Measurements from ENCODE around the gene PER1. TPM values are rescaled to one million over a fixed set of nuclear protein-coding genes. Genes with fewer than 3 reads are reported as not detected.

PER1 gene
- total and polyA plus RNA-seq, 2 of the 8 experiments (the other 6 are each of a cell fraction or from before 2014, with no cell fraction given), result 9.6 to 38.0 TPM

GRCh38 chr17:8117980-8118768 is 34.0 kb downstream of the PER1 start, which contains the start of gene ALOXE3 (continued):
- TF ChIP-seq CBX5 (IDR thresholded peaks at IDR 0.05; ENCODE audit: low read depth, low read length), result no peak
- TF ChIP-seq CEBPB (IDR thresholded peaks at IDR 0.05; ENCODE audit: low read depth, low read length), result no peak
- no peak for TF ChIP-seq RNF2 (IDR thresholded peaks at IDR 0.05; ENCODE audit: borderline replicate concordance, low read depth, low read length, missing control alignments, poor library complexity, severe bottlenecking)
- no peak for TF ChIP-seq CHD7 (IDR thresholded peaks at IDR 0.05; ENCODE audit: insufficient replicate concordance, low read length)
- TF ChIP-seq SAP30 (IDR thresholded peaks at IDR 0.05; ENCODE audit: insufficient read depth, insufficient replicate concordance, low read length), result peak; percentile 91
- no peak for TF ChIP-seq ATF2 (IDR thresholded peaks at IDR 0.05; ENCODE audit: low read length)
- TF ChIP-seq ZNF274 (IDR thresholded peaks at IDR 0.05; ENCODE audit: borderline replicate concordance, extremely low read depth, low read length), result no peak

All from H1 (cell line).